Measurements from ENCODE around the gene REEP1. TPM values are rescaled to one million over a fixed set of nuclear protein-coding genes. Genes with fewer than 3 reads are reported as not detected.

The REEP1 gene
- polyA plus RNA-seq, 1 donor (not counting 4 experiments of a cell fraction or from before 2014, with no cell fraction given): 0.30 TPM

GRCh38 chr2:86219896-86220295, 117.5 kb downstream of the REEP1 start:
- Histone ChIP-seq H3K27me3 (ENCODE audit: control insufficient read depth, extremely low read depth, insufficient read depth, low read length) (no peaks in the 10 kb centered on the region), H3K9ac (ENCODE audit: control insufficient read depth, extremely low read depth, insufficient read depth, low read length) (no peak overlapping the region), H3K9me3 (ENCODE audit: control insufficient read depth, low read depth, low read length) (no peaks in the 10 kb centered on the region), H2AFZ (ENCODE audit: control insufficient read depth, low read length) (no peak overlapping the region), H3K4me2 (ENCODE audit: control insufficient read depth, extremely low read depth, insufficient read depth, low read depth, low read length) (no peak overlapping the region), H3K79me2 (ENCODE audit: control insufficient read depth, insufficient read depth, low read length) (no peaks in the 10 kb centered on the region), H4K20me1 (ENCODE audit: control insufficient read depth, extremely low read depth, insufficient read depth, low read length) (no peaks in the 10 kb centered on the region), H3K27ac (ENCODE audit: control insufficient read depth, insufficient read depth, low read length) (no peak overlapping the region), H3K4me1 (ENCODE audit: control insufficient read depth, extremely low read depth, insufficient read depth, low read length) (peaks cover 14% of the 10 kb centered on the region), H3K36me3 (ENCODE audit: control insufficient read depth in 2 of 2, extremely low read depth in 1 of 2, insufficient read depth in 2 of 2, low read length in 2 of 2) (no peaks in the 10 kb centered on the region), H3K4me3 (ENCODE audit: control insufficient read depth in 2 of 3, extremely low read depth in 1 of 3, insufficient read depth in 2 of 3, low read depth in 1 of 3, low read length in 3 of 3) (no peak overlapping the region), H3K9me1 (ENCODE audit: control insufficient read depth, extremely low read depth, insufficient read depth, low read length) (no peaks in the 10 kb centered on the region)
- DNase-seq (ENCODE audit: low read depth, low spot score) (no peak), FAIRE-seq (no peak)
- dilution Hi-C loops (cut with MboI; ENCODE audit: extremely low pct_ligation_motif_present, low sequenced_read_pairs): no loop called here
- TF ChIP-seq CTCF (optimal IDR thresholded peaks at IDR 0.05 in 1 of 3, IDR thresholded peaks at IDR 0.05 in 1 of 3, conservative IDR thresholded peaks at IDR 0.05 in 1 of 3; ENCODE audit: extremely low read depth in 1 of 3, insufficient read depth in 2 of 3, low read length in 3 of 3) (no peak), EZH2 (IDR thresholded peaks at IDR 0.05; ENCODE audit: low read length) (no peak)

GRCh38 chr2:86218124-86218523, 119.3 kb downstream of the REEP1 start:
- H3K9me3 ChIP-seq (ENCODE audit: control insufficient read depth, low read depth, low read length): no peaks in the 10 kb centered on the region
- no peaks in the 10 kb centered on the region for H3K9me1 ChIP-seq (ENCODE audit: control insufficient read depth, extremely low read depth, insufficient read depth, low read length)
- FAIRE-seq (no peak), DNase-seq (ENCODE audit: low read depth, low spot score) (no peak)
- no peak overlapping the region for H3K4me2 ChIP-seq (ENCODE audit: control insufficient read depth, extremely low read depth, insufficient read depth, low read depth, low read length)
- dilution Hi-C loops (cut with MboI; ENCODE audit: extremely low pct_ligation_motif_present, low sequenced_read_pairs): no loop called here
- peaks cover 8% of the 10 kb centered on the region for H3K4me1 ChIP-seq (ENCODE audit: control insufficient read depth, extremely low read depth, insufficient read depth, low read length)
- H3K9ac ChIP-seq (ENCODE audit: control insufficient read depth, extremely low read depth, insufficient read depth, low read length): no peak overlapping the region
- H4K20me1 ChIP-seq (ENCODE audit: control insufficient read depth, extremely low read depth, insufficient read depth, low read length): no peaks in the 10 kb centered on the region
- H3K4me3 ChIP-seq (ENCODE audit: control insufficient read depth in 2 of 3, extremely low read depth in 1 of 3, insufficient read depth in 2 of 3, low read depth in 1 of 3, low read length in 3 of 3): no peak overlapping the region
- TF ChIP-seq EZH2 (IDR thresholded peaks at IDR 0.05; ENCODE audit: low read length) (no peak), CTCF (optimal IDR thresholded peaks at IDR 0.05 in 1 of 3, IDR thresholded peaks at IDR 0.05 in 1 of 3, conservative IDR thresholded peaks at IDR 0.05 in 1 of 3; ENCODE audit: extremely low read depth in 1 of 3, insufficient read depth in 2 of 3, low read length in 3 of 3) (no peak)
- no peaks in the 10 kb centered on the region for H3K27me3 ChIP-seq (ENCODE audit: control insufficient read depth, extremely low read depth, insufficient read depth, low read length)
- no peaks in the 10 kb centered on the region for H3K36me3 ChIP-seq (ENCODE audit: control insufficient read depth in 2 of 2, extremely low read depth in 1 of 2, insufficient read depth in 2 of 2, low read length in 2 of 2)
- no peaks in the 10 kb centered on the region for H3K79me2 ChIP-seq (ENCODE audit: control insufficient read depth, insufficient read depth, low read length)
- no peak overlapping the region for H2AFZ ChIP-seq (ENCODE audit: control insufficient read depth, low read length)
- no peak overlapping the region for H3K27ac ChIP-seq (ENCODE audit: control insufficient read depth, insufficient read depth, low read length)

Measured in keratinocyte (primary cell).